ENCODE measurements around the gene ZC3H18. TPM values are rescaled to one million over a fixed set of nuclear protein-coding genes. Genes with fewer than 3 reads are reported as not detected.

ZC3H18 gene
- total and polyA plus RNA-seq, 2 donors = 13.9 to 29.5 TPM

DNA sequence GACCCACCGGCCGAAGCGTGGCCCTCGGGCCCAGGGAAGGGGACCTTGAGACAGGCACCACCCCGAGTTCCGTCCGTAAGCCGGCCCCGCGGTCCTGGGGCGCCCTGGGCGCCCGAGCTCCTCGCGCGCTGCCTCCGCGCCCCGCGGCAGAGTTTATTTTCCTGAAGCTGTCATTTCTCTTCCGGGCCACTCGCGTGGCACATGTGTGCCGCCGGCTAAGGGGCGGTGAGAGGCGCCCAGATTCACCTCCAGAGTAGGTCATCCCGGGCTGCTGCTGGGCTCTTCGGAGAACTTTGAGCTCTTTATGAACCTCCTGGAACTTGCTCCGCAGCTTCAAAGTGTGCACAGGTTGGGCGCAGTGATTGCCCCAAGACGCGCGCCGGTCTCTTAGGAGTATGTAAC lies 489 bp downstream of the ZC3H18 start:
- no peaks in the 10 kb centered on the region for H3K4me1 ChIP-seq (ENCODE audit: insufficient read depth)
- H3K36me3 ChIP-seq (ENCODE audit: insufficient read depth) = no peaks in the 10 kb centered on the region
- under 1% methylated on average over 35 of the region's 35 CpGs for WGBS
- no peak for DNase-seq (ENCODE audit: extremely low spot score)
- H3K27ac ChIP-seq (ENCODE audit: low read depth) = peak overlapping the region; percentile 79
- peak overlapping the region; percentile 90 for H3K4me3 ChIP-seq (ENCODE audit: low read depth, low read length)

DNA sequence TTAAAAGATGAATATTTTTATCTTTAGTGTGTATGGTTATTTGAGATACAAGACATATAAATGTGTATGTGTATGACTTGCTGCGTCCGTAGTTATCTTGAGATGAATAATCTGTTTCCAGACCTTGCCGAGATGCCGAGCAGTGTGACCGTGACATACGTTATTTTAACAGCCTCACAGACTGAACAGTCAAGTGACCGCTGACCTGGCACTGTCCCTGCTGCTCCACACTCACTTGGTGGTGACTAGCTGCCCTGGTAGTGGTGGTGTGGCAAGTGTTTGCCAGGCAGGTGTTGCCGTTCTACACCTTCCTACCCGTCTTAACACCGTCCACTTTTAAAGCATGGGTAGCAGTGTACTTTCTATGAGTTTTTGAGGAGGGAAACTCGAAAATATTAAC lies 5.0 kb downstream of the ZC3H18 start:
- no peaks in the 10 kb centered on the region for H3K36me3 ChIP-seq (ENCODE audit: insufficient read depth)
- no peaks in the 10 kb centered on the region for H3K4me1 ChIP-seq (ENCODE audit: insufficient read depth)
- no peak overlapping the region for H3K4me3 ChIP-seq (ENCODE audit: low read depth, low read length)
- no peak for DNase-seq (ENCODE audit: extremely low spot score)
- no peak overlapping the region for H3K27ac ChIP-seq (ENCODE audit: low read depth)
- WGBS = 92% methylated on average over 11 of the region's 11 CpGs

DNA sequence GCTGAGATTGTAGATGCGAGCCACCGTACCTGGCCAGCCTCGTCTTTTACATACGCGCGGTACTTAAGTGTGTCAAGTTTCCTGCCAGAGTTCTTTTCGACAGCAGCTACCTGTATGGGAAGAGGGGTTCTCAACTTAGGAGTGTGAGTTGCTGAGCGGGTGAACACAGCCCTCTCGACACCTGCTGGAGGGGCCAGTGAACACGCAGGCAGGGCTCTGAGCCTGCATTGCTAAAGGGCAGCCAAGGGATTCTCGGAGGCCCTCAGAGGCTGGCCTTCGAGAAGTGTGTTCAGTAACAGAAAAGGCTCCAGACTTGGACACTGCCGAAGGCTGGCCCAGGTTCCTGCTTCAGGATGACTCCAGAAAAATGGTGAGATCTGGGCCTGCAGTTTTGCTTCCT lies 6.1 kb downstream of the ZC3H18 start:
- DNase-seq (ENCODE audit: extremely low spot score) = no peak
- Histone ChIP-seq H3K4me3 (ENCODE audit: low read depth, low read length) (no peak overlapping the region), H3K27ac (ENCODE audit: low read depth) (no peak overlapping the region), H3K4me1 (ENCODE audit: insufficient read depth) (no peaks in the 10 kb centered on the region), H3K36me3 (ENCODE audit: insufficient read depth) (no peaks in the 10 kb centered on the region)
- WGBS = 94% methylated on average over 13 of the region's 13 CpGs

DNA sequence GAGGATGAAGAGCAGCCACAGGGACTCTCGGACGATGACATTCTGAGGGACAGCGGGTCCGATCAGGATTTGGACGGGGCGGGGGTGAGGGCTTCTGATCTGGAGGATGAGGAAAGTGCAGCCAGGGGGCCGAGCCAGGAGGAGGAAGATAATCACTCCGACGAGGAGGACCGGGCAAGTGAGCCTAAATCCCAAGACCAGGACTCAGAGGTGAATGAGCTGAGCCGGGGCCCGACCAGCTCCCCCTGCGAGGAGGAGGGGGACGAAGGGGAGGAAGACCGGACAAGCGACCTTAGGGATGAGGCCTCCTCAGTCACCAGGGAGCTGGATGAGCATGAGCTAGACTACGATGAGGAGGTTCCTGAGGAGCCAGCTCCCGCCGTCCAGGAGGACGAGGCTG lies 7.0 kb downstream of the ZC3H18 start:
- H3K4me1 ChIP-seq (ENCODE audit: insufficient read depth) = no peaks in the 10 kb centered on the region
- DNase-seq (ENCODE audit: extremely low spot score) = no peak
- WGBS = 93% methylated on average over 20 of the region's 20 CpGs
- H3K27ac ChIP-seq (ENCODE audit: low read depth) = no peak overlapping the region
- no peaks in the 10 kb centered on the region for H3K36me3 ChIP-seq (ENCODE audit: insufficient read depth)
- H3K4me3 ChIP-seq (ENCODE audit: low read depth, low read length) = no peak overlapping the region

DNA sequence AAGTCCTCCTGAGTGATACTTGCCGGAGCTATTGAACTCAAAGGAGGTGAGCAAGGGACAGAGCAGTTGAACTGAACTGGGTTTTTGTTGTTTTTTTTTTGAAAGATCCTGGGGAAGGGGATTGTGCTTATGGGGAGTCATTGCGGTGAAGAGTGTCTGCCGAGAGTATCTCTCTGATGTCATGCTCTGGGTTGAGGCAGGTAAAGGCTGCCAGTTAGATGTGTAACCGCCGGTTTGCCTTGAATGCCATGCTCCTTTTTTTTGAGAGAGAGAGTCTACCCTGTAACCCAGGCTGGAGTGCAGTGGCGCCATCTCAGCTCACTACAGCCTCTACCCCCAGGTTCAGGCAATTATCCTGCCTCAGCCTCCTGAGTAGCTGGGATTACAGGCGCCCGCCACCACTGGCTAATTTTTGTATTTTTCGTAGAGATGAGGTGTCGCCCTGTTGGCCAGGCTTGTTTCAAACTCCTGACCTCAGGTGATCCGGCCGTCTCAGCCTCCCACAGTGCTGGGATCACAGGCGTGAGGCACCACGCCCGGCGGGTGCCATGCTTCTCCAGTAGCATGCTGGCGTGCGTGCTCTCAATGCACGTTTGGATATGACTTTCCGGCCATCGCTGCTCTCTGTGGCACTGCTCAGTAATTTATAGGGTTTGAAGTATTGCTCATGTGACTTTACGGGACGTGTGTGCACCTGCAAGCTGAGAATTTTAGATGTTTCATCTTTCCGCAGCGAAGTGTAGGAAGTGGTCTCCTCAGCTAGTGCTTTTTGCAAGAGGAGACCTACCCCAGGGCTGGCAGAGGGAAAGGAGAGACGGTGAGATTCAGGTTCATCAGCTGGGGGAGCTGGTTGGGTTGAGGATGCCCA lies 8.5 kb downstream of the ZC3H18 start:
- WGBS = 94% methylated on average over 26 of the region's 26 CpGs
- no peaks in the 10 kb centered on the region for H3K4me1 ChIP-seq (ENCODE audit: insufficient read depth)
- no peaks in the 10 kb centered on the region for H3K36me3 ChIP-seq (ENCODE audit: insufficient read depth)
- H3K4me3 ChIP-seq (ENCODE audit: low read depth, low read length) = no peak overlapping the region
- no peak for DNase-seq (ENCODE audit: extremely low spot score)
- no peak overlapping the region for H3K27ac ChIP-seq (ENCODE audit: low read depth)

DNA sequence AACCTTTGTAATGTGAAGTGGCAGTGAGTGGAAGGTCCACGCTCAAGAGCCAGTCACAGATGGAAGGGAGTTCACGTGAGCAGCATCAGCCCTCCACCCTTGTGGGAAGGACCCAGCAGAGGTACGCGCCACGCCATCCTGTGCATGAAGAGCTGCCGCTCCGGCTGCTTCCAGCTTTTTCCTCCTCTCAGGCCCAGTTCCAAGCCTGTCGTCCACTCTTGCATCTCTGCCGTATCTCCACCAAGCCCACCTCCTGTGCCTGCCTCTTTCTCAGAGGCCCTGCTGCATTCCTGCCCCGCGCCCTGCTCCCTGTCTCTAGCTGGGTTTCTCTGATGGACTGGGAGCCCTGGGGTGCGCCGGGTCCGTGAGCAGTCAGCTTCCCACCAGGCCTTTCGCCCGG lies 10.2 kb downstream of the ZC3H18 start:
- no peaks in the 10 kb centered on the region for H3K36me3 ChIP-seq (ENCODE audit: insufficient read depth)
- no peak overlapping the region for H3K4me3 ChIP-seq (ENCODE audit: low read depth, low read length)
- no peak overlapping the region for H3K27ac ChIP-seq (ENCODE audit: low read depth)
- 90% methylated on average over 16 of the region's 16 CpGs for WGBS
- H3K4me1 ChIP-seq (ENCODE audit: insufficient read depth) = no peaks in the 10 kb centered on the region
- DNase-seq (ENCODE audit: extremely low spot score) = no peak

DNA sequence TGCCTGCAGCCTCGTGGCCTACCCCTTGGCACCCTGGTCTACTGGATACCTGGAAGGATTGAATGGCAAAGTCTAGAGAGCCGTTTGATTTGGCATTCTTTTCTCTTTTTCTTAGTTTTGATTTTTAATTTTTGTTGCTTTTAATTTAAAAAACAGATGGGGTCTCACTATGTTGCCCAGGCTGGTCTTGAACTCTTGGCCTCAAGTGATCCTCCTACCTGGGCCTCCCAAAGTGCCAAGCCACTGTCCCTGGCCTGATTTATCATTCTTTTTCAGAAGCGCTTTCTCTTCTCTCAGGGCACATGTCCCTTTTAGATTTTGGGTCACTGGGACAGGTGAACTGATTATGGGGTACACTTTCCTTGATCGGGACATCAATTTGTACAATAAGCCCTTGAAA lies 10.8 kb downstream of the ZC3H18 start:
- Histone ChIP-seq H3K36me3 (ENCODE audit: insufficient read depth) (no peaks in the 10 kb centered on the region), H3K4me1 (ENCODE audit: insufficient read depth) (no peaks in the 10 kb centered on the region), H3K4me3 (ENCODE audit: low read depth, low read length) (no peak overlapping the region), H3K27ac (ENCODE audit: low read depth) (no peak overlapping the region)
- no peak for DNase-seq (ENCODE audit: extremely low spot score)
- WGBS = 91% methylated on average over 4 of the region's 4 CpGs

DNA sequence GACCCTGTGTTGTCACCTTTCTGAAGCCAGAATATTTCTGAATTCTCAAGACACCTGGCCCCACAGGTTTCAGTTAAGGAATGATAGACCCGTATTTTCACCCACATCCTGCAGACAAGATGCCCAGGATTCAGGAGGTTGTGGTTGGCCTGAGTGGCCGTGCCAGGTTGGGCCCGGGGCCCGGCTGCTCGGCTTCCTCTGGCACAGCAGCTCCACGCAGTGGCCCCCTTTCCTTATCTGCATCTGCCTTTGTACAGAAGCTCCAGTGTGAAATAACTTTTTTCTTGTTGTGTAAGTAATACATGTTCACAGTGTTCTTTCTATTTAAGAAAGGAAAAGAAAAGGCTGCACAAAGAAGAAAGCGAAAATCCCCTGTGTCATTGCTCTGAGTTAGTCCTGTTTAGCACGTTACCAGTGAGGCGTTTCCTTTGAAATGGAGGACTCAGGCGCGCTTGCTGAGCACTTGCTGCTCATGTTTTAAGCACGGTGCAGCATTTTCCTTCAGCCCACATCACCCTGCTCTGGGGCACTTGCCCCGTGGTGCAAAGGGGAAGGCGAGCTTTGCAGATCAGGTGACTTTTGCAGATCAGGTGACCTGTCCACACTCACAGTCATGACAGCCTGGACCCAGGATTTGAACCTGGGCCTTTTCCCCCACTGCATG lies 12.8 kb downstream of the ZC3H18 start:
- Histone ChIP-seq H3K4me1 (ENCODE audit: insufficient read depth) (no peaks in the 10 kb centered on the region), H3K27ac (ENCODE audit: low read depth) (no peak overlapping the region), H3K4me3 (ENCODE audit: low read depth, low read length) (no peak overlapping the region), H3K36me3 (ENCODE audit: insufficient read depth) (no peaks in the 10 kb centered on the region)
- 88% methylated on average over 14 of the region's 14 CpGs for WGBS
- no peak for DNase-seq (ENCODE audit: extremely low spot score)

DNA sequence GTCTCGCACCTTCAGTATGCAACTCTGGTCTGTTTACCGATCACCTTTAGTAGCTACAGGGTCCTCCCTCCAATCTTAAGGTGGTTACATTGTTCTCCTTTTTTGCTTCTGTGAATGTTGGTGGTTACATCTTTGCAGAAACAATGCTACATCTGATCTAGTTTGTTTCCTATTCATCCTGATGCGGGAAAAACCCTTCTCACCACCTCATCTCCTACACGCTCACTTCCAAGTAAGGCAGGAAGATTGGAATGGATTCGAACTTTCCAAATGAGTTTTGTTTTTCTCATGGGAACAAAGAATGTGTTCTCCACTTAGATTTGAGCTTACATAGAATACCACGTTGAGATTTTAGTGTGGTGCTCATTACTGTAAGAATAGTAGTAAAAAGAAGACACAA lies 14.5 kb downstream of the ZC3H18 start:
- no peak overlapping the region for H3K4me3 ChIP-seq (ENCODE audit: low read depth, low read length)
- WGBS = 78% methylated on average over 6 of the region's 6 CpGs
- no peak for DNase-seq (ENCODE audit: extremely low spot score)
- no peak overlapping the region for H3K27ac ChIP-seq (ENCODE audit: low read depth)
- H3K4me1 ChIP-seq (ENCODE audit: insufficient read depth) = no peaks in the 10 kb centered on the region
- no peaks in the 10 kb centered on the region for H3K36me3 ChIP-seq (ENCODE audit: insufficient read depth)

DNA sequence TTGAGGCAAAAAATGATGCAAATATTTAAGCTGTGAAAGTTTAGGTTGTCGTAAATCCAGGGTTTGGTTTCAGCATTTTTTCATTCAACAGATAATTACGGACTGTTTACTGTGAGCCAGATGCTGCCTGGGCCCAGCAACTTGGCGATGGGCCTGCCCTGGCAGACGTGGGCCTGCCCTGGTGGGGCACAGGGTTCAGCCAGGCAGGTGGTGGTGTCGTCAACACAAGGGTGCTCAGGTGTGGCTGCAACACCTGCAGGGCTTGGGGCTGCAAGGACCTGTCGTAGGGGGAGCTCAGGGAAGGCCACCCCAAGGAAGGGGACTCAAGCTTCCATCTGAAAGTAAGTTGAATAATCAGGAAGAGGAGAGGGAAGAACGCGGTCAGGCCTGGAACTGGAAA lies 15.1 kb downstream of the ZC3H18 start:
- Histone ChIP-seq H3K36me3 (ENCODE audit: insufficient read depth) (no peaks in the 10 kb centered on the region), H3K4me1 (ENCODE audit: insufficient read depth) (no peaks in the 10 kb centered on the region), H3K27ac (ENCODE audit: low read depth) (no peak overlapping the region), H3K4me3 (ENCODE audit: low read depth, low read length) (no peak overlapping the region)
- WGBS = 73% methylated on average over 8 of the region's 8 CpGs
- no peak for DNase-seq (ENCODE audit: extremely low spot score)

DNA sequence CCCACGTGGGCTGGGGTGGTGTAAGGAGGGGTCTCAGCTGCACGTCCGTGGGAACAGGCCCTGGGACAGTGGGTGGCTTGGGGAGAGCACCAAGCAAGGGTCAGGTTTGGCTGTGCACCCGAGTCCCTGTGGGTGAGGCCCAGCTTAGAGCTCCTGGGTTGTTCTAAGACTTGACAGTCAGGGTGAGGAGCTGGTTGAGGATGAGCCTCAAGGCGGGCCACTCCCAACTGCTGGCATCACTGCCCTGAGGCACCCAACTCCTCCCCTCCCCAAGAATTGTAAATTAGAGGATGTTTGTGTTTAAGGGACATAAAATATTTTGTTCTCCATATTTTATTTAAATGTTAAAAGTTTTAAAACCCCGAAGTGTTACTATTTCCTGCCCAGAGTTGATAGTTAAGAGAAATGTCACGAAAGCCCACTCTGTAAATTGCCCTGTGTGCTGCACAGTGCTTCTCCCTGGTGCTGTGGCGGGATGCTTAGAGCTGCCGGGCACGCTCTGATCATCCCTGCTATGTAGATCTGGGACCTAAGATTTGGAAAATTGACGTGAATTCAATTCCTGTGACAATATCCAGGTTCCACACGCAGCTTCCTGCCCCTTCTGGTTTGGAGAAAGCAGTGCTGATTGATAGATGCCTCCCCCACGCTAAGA lies 15.9 kb downstream of the ZC3H18 start:
- no peak overlapping the region for H3K27ac ChIP-seq (ENCODE audit: low read depth)
- DNase-seq (ENCODE audit: extremely low spot score) = no peak
- H3K4me3 ChIP-seq (ENCODE audit: low read depth, low read length) = no peak overlapping the region
- H3K36me3 ChIP-seq (ENCODE audit: insufficient read depth) = no peaks in the 10 kb centered on the region
- no peaks in the 10 kb centered on the region for H3K4me1 ChIP-seq (ENCODE audit: insufficient read depth)
- 92% methylated on average over 13 of the region's 13 CpGs for WGBS

DNA sequence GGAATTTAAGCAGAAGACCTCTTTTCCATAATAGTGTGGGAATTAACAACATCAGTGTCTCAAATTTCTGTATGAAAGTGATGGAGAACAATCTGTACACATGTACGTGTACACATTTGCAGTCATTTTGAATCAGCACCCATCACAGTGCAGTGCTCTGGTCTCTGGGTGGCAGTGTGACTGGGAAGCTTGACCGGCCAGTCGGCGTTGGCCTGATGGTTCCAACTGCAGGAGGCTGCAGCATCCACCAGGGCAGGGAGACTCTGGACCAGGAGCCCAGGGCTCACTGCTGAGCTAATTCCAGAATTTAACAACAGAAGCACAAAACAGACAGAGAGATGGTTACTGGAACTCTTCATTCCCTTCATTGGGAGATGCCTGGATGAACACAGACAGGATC lies 17.9 kb downstream of the ZC3H18 start:
- WGBS = 75% methylated on average over 4 of the region's 4 CpGs
- H3K36me3 ChIP-seq (ENCODE audit: insufficient read depth) = no peaks in the 10 kb centered on the region
- no peaks in the 10 kb centered on the region for H3K4me1 ChIP-seq (ENCODE audit: insufficient read depth)
- no peak overlapping the region for H3K4me3 ChIP-seq (ENCODE audit: low read depth, low read length)
- H3K27ac ChIP-seq (ENCODE audit: low read depth) = no peak overlapping the region
- DNase-seq (ENCODE audit: extremely low spot score) = no peak

DNA sequence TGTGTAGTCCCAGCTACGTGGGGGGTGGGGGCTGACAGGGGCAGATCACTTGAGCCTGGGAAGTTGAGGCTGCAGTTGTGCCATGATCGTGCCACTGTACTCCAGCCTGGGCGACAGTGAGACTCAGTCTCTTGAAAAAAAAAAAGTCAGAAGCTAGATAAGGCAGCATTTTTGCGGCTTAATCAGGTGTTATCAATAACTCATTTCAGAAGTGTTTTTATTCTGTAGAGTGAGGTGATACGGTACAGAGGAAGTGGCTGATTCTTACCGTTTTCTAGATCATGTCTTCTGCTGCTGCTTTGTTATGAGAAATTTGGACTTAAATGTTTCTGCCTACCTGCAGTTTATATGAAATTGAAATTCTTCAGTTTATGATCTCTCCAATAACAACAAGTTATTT lies 18.6 kb downstream of the ZC3H18 start:
- no peaks in the 10 kb centered on the region for H3K4me1 ChIP-seq (ENCODE audit: insufficient read depth)
- no peak overlapping the region for H3K4me3 ChIP-seq (ENCODE audit: low read depth, low read length)
- H3K27ac ChIP-seq (ENCODE audit: low read depth) = no peak overlapping the region
- H3K36me3 ChIP-seq (ENCODE audit: insufficient read depth) = no peaks in the 10 kb centered on the region
- no peak for DNase-seq (ENCODE audit: extremely low spot score)
- 87% methylated on average over 6 of the region's 6 CpGs for WGBS

DNA sequence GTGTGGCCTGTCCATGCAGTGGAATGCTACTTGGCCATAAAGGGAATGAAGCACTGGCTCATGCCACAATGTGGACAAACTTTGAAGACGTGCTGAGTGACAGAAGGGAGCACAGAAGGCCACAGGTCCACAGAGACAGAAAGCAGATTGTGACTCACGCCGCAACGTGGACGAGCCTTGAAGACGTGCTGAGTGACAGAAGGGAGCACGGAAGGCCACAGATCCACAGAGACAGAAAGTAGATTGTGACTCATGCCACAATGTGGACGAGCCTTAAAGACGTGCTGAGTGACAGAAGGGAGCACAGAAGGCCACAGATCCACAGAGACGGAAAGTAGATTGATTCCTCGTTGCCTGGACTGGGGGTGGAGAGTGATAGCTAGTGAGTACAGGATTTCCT lies 19.2 kb downstream of the ZC3H18 start:
- WGBS = 90% methylated on average over 11 of the region's 11 CpGs
- Histone ChIP-seq H3K4me3 (ENCODE audit: low read depth, low read length) (no peak overlapping the region), H3K27ac (ENCODE audit: low read depth) (no peak overlapping the region), H3K36me3 (ENCODE audit: insufficient read depth) (no peaks in the 10 kb centered on the region), H3K4me1 (ENCODE audit: insufficient read depth) (no peaks in the 10 kb centered on the region)
- DNase-seq (ENCODE audit: extremely low spot score) = no peak
